Amygdala (tissue), 56 donors: ENCODE data around the gene TGM6.

Source experiments
- DNase-seq, 56 donors: peaks; one replicate each; lab custom pipeline; 2025; lab: John Stamatoyannopoulos, UW

TGM6 gene

DNA sequence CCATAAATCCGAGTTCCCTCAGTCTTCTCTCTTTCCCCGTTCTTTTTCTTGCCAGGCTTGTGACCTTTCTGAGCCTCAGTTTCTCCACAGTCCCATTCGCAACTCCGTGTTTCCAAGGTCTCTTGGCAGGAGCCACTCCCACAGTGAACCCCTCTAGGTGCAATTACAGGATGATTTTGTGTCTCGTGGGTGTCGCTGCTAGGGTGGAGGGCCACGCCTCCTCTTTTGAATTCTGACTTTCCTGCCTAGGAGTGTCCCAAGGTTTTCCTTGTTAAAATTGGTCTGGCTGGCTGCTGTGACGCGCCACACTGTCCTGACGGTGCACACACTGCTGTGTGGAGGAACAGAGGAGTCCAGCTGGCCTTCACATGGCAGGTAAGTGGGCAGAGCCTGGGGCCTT is at the start of gene TGM6:
TGM6 (plus strand) TSS at position 301 of the 400 bp plus-strand sequence; CDS start at position 369, 68 bp downstream.
- DNase-seq, result no peak

DNA sequence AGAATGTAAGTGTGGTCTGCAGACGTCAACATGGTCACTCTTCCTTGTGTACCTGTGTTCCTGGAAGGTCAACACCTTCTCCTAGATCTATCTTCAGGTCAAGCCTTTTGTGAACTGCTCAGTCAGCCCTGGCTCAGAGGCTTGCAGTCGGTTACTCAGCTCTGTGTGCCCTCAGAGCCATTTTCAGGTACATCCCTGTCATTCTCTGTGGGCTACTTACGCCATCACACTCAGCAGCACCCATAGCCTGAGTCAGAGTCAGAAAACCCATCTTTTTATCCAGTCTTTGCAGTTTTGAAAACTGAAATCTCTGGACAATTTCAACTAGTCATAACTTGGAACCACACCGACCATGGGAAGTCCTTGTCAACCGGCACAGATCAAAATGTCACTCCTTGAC is 49.6 kb upstream of the TGM6 start:
- DNase-seq, result no peak

DNA sequence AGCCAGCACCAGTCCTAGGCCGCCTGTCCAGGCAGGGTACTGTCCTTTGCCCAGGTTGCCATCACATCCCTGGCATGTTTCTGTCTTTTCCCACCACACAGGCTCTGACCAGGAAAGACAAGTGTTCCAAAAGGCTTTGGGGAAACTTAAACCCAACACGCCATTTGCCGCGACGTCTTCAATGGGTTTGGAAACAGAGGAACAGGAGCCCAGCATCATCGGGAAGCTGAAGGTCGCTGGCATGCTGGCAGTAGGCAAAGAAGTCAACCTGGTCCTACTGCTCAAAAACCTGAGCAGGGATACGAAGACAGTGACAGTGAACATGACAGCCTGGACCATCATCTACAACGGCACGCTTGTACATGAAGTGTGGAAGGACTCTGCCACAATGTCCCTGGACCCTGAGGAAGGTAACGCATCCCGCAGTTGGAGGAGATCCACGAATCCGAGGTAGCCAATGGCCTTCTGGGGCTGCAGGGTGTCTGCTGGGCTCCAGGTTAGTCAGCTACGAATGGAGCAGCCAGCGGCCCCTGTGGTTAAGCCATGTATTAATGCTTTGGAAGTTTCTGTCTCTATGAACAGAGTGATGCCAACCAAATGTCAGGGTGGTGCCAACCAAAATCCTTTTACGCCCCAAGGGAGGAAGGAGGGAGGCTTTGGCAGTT is 48.7 kb upstream of the TGM6 start:
- no peak for DNase-seq

DNA sequence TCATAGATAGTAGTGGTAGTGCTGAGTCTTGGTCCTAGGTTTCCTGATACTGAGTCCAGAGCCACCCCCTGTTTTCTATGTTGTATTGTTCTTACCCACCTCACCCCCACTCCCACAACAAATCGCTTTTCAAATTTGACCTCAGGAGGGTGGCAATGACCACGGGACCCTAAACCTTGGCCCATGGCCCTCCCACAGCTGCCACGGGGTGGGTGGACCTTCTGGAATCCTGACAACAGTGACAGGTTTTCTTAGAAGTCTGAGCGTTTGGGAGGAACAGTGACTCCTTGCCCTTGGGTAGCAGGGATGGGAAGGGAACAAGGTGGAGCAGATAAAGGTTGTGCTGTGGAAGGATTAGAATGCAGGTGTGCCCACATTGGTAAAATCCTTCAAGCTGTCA is 48.0 kb upstream of the TGM6 start:
- DNase-seq, result no peak

DNA sequence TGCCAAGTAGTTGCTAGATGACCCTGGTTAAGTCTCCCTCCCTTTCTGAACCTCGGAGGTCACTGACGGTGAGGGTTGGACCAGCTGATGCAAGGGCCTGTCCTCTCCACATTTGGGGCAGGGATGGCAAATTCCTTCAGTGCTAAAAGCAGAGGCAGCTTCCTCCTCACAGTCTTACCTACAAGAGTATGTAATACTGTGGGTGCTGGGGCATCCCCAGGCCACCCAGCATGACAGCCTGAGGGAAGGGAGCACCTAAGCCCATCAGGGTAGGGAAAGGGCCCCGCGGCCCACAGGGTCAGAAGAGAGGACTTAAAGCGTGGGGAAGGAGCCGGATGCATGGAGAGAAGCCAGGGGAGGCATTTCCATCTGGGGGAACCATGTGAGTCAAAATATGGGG is 46.9 kb upstream of the TGM6 start:
- DNase-seq, result no peak

DNA sequence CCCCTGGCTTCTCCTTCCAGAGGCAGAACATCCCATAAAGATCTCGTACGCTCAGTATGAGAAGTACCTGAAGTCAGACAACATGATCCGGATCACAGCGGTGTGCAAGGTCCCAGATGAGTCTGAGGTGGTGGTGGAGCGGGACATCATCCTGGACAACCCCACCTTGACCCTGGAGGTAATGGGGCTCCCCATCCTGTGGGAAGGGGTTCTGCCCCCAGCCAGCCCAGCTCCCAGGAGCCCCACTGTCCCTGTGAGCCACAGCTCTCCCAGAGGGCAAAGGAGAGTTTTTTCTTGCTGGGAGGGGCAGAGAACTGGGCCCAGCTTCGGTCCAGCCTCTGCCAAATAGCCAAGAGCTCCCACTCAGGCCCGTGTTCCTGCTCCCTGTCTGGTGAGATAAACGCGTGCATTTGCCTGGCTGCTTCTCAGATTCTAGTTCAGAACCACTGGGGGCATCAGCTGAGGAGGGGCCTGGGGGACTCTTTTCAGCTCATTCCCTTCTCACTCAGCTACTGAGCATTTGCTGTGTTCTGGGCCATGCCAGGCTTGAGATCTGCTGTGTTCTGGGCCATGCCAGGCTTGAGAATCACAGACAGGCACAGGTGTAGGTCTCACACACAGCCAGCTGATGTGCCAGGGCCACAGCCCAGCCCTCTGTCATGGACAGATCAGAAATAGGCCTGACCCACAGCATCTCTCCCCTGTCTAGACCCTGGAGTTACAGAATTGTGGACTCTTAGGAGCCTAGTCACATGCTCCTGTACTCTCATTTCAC is 45.4 kb upstream of the TGM6 start:
- no peak for DNase-seq

DNA sequence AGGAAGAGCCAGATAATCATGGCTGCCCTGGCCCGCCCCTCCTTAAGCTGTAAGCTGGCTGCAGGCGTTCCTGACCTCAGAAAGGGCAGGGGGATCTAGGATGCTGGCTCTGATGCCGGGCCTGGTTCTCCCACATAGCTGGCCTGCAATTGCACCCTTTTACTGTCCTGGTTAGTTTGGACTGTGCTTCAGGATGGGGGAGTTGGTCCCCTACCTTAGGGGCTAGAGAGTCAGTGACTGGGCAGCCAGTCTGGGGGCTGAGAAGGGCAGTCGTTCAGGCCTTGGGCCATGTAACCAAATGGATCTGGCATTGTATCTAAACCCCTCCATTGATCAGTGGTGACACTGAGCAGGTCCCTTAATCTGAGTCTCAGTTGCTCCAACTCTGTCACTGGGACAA is 44.2 kb upstream of the TGM6 start:
- no peak for DNase-seq

DNA sequence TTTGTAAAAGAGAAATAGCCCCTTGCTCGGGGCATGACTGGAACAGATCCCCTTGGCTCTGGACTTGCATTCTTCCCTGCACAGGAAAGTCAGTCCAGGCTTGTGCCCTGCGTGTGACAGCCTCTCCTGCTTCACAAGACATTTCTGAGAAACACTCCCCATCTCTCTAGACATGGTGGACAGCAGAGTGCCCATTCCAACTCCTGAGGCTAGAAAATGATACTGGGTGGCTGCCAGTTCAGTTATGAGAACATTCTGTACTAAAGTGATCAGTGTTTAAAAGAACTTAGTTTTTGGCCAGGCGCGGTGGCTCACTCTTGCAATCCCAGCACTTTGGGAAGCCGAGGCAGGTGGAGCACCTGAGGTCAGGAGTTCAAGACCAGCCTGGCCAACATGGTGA is 43.6 kb upstream of the TGM6 start:
- DNase-seq, result no peak

DNA sequence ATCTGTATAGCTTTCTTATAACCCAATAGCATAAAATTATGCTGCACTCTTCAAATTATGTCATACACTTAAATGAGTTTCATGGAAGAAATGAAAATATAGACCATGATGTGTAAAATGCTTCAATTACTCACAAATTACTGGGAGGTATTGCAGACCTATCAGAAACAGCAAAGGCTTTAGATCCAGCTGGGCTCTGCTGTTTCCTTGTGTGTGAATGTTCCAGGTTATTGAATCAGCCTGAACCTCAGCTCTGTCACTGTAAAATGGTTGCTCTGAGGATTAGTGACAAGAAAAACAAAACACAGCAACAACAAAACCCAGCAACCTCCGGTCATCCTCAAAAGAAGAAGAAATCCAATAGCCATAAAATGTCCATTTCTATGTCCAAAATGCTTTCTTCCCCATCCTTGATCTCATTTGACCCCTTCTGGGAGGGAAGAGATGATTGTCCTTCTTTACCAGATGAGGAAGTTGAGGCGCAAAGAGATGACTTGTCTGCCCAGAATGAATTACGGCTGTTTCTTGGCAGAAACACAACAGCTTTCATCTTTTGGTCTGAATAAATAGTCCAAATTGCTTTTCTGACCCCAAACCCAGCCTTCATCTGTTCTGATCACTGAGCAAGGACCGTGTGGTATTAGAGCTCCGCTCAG is 42.2 kb upstream of the TGM6 start:
- DNase-seq, result no peak

DNA sequence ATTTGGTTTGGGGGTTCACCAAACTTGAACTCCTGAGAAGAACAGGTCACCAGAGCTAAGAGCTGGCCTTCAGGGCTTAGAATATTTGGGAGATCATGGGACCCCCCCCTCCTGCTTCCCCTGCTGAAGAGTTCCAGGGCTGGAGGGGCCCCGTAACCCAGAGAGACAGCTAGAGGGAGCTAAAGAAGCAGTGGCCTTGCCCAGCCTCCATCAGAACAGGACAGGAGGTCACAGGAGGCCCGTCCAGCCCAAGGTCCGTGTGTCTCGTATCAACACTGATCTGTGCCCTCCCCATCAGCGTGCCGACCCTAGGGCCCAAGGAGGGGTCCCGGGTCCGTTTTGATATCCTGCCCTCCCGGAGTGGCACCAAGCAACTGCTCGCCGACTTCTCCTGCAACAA is 40.6 kb upstream of the TGM6 start:
- DNase-seq, result no peak

DNA sequence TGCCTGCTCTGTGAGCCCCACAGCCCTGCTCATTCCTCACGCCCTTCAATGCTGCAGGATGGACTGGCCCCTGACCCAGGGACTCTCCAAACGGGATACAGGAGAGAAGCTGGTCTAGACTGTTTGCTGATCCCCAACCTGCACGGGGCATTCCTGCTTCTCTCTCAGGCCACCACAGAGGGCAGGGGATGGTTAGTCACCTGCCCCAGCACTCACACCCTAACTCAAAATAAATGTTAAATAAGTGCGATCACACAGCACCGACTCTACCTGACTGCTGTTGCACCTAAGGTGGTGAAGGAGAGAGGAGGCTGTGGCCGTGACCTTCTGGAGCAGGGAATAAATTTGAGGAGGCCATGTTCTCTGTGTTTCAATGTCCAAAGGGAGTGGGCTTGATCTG is 39.9 kb upstream of the TGM6 start:
- no peak for DNase-seq

DNA sequence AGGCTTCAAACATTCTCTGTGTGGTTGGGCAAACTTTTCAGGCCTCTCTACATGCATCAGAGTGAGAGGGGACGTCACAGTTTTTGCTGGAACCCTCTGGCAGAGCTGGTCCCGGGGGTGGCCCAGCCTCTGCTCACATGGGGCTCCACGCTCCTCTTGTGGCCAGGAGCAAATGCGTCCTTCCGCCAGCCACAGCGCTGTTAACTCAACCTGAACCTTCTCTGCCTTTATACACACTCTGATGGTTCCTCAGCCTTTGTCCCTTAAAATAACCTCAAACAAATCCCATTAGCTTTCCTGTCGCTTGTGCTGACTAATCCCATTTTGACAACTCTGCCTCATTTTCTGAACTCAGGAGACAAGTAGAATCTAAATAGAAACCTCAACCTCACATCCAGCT is 39.4 kb upstream of the TGM6 start:
- no peak for DNase-seq

DNA sequence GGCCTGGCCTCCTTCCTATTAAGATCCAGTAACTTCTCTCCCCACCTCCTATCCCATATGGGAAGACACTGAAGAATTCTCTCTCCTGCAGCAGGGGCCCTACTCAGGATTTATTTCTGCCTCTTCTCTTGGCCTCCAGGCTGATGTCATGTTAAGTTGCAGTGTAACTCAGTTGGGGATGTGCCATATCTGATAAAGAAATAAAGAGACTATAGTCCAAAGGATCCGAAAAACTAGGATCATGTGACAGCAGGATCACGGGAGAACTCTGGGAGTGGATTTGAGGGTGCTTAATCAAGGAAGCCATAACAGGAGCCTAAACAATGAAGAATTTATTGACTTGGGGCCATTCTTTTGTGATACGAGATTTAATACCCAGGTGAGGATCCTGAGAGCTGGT is 38.5 kb upstream of the TGM6 start:
- DNase-seq, result no peak

DNA sequence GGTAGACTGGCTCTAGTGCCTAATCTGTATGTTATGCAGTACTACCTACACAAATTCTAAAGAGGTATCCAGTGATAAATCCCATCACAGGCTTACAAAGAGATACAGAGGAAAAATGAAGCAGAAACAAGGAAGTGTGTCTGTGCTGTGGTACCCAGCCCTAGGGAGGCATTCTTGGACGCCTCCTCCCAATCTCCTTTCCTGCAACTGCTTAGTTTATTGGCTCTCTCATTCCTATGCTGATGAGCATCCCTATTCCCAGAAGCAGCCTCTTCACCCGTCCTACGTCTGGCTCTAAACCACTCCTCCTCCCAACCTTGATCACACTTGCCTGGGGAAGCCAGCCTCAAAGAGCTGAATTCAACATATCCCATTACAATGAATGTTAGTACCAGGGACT is 34.5 kb upstream of the TGM6 start:
- no peak for DNase-seq

DNA sequence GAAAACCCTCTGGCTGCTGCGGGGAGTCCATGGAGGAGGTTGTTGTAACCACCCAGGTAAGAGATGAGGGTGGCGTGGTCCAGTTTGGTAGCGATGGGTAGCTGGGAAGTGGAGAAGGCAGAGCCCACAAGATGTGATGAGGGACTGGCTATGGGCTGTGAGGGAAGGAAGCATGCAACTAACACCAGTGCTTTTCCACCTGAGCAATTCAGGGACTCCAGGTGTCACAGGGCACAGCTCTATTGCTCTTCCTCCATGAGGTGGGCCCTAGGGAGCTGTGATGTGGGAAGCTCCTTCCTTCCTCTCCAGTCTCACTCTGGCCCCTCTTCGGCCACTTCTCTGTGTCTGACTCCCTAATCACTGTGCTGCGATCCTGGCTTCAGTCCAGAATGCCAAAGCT is 32.4 kb upstream of the TGM6 start:
- DNase-seq, result no peak

DNA sequence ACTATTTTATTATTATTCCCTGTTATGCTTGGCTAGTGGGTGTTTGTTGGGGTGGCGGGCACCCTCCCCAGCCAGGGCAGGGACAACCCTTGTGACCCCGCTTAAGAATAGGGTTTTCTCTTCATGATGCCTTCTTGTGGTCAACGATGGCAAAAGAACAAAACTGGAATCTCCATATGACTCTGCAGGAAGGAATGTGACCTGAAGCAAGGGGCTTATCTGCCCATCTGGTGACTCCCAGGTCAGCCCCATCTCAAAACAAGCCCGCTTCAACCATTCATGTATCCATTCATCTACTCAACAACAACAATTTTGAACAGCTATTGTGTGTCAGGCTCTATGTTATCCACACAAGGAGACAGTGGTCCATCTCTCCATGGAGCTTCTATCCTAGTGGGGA is 30.9 kb upstream of the TGM6 start:
- DNase-seq, result no peak

DNA sequence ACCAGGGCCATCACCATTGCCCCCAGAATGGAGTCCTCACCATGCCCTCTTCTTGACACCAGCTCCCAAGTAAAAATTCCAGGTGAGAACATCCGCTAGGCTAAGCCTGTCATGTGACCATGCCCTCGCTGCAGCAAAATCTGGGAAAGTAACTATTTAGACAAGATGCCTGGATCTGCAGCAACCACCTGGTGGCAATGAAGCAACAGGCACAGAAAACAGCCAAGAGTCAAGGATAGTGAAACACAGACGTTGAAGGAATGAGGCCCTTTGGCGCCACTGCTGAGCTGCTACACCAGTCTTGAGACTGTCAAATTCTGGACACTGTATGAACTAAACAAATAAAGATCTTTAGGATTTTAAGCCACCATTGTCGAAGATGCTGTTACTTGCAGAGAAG is 30.1 kb upstream of the TGM6 start:
- DNase-seq, result no peak

DNA sequence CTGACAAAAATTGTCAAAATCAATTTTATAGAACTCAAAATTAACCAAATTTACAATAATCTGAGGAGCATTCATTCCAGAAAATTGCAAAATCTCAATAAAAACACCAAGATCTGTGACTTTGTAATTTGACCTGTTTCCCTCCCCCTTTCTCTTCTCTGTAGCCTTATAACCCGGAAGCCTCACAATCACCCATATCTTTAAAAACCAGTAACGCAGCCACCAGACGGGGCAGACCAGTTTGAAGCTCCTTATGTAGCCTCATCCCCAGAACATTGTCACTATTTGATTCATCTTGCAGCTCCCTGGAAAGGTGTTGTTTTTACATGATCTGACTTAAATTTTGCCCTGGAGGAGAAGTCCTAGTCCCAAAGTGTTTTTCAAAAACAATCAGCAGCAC is 27.5 kb upstream of the TGM6 start:
- DNase-seq, result no peak

DNA sequence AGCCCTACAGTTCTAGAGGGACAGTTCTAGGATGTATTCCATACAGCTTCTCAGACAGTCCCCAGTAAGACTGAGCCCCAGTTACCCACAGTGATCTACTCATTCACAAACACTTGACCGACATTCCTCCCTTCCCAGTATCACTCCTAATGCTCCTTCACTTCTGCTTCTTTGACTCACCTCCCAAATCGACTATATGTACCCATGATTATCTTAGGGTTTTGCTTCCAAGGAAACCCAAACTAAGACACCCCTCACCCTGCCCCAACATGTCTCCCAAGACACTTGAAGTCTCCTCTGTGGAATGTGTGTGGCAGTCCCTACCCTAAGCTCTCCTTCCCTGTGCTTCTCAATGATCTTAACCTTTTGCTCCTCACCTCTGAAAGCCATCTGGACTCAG is 23.6 kb upstream of the TGM6 start:
- no peak for DNase-seq

DNA sequence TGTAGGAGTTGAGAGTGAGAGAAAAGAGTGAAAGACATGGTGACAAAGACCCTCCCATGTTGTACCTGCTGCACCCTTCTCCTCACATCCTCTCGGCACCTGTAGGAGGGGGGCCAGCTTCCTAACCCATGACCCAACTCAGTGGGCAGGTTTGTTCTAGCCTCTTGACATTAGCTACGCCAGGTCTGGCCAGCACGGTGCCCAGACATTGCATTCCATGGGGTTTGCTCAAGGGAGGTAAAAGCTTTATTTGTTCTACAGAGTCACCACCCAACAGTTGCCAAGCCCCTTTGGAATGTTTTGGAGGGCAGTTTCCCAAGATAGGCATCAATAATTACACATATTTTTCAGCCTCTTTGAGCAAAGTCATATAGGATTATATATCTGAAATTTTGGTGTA is 22.7 kb upstream of the TGM6 start:
- DNase-seq, result no peak

DNA sequence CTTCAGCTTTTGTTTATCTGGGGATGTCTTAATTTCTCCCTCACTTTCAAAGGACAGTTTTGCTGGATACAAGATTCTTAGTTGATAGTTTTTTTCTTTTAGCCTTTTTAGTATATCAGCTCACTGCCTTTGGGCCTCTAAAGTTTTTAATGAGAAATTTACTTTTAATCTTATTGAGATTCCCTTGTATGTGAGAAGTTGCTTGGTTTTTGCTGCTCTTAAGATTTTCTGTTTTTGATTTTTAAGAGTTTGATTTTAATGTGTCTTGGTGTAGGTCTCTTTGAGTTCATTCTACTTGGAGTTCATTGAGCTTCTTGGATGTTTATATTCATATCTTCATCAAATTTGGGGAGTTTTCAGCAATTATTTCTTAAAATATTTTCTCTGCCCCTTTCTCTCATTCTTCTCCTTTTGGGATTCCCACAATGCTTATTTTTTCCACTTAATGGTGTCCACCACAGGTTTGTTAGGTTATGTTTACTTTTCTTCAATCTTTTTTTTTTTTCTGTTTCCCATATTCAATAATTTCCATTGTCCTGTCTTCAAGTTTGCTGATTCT is 19.6 kb upstream of the TGM6 start:
- no peak for DNase-seq

DNA sequence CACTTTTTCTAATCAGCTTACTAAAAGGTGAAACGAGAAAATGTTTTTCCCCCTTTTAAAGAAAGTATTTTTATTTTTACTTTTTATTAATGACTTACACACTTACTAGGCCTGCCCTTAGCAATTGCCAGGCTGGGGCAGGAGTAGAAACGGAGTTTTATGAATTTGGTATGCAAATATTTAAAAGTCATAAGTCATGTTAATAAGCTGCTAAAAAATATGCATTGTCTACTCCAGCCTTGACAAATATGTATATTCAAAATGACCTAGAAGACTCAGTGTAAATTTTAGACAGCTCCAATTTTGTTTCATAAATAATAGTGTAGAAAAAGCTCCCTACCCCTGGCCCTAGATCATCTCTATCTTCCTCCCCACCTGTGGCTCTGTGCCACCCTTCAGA is 17.5 kb upstream of the TGM6 start:
- no peak for DNase-seq
